Measurements from ENCODE around the gene SLFN13. TPM values are rescaled to one million over a fixed set of nuclear protein-coding genes. Genes with fewer than 3 reads are reported as not detected.

The SLFN13 gene
- total RNA-seq, 1 experiment from 2014 or later = 10.1 TPM

DNA sequence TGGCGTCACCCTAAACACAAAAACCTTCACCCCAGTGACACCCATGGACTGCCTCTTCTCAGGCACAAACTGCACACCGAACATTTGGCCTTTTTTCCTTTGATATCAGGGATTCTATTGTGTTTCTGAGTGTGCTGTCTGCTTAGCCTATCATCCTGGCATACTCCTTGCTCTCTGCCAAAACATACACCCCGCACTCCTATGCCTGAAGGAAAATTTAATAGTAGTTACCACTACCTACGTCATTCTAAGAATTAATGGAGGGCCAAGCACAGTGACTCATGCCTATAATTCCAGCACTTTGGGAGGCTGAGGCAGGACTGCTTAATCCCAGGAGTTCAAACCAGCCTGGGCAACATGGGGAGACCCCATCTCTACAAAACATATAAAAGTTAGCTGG is 19.9 kb upstream of the SLFN13 start:
- H2BK5ac ChIP-seq (ENCODE audit: insufficient read length, low read length) = no peak overlapping the region
- no peak overlapping the region for H2AFZ ChIP-seq (ENCODE audit: low read length)
- no peak overlapping the region for H2AK5ac ChIP-seq (ENCODE audit: insufficient read length, low read length)
- no peaks in the 10 kb centered on the region for H3K4me1 ChIP-seq (ENCODE audit: insufficient read depth, low read length)
- Mint-ChIP-seq H3K4me1 (no peaks in the 10 kb centered on the region), H3K27ac (no peak overlapping the region), H3K36me3 (ENCODE audit: insufficient read depth in 1 of 3, low read depth in 3 of 3) (no peaks in the 10 kb centered on the region), H3K4me3 (no peak overlapping the region), H3K27me3 (ENCODE audit: low read depth) (peaks cover 37% of the 10 kb centered on the region), H3K9me3 (no peaks in the 10 kb centered on the region)
- H3K9me3 ChIP-seq (ENCODE audit: control insufficient read depth, low read depth, low read length) = no peaks in the 10 kb centered on the region
- H4K20me1 ChIP-seq (ENCODE audit: control insufficient read depth, insufficient read depth, insufficient read length) = no peaks in the 10 kb centered on the region
- H3K79me1 ChIP-seq (ENCODE audit: insufficient read depth, low read depth, low read length, poor library complexity, severe bottlenecking) = no peaks in the 10 kb centered on the region
- H3K27ac ChIP-seq (ENCODE audit: insufficient read length, low read depth, low read length) = no peak overlapping the region
- H3K14ac ChIP-seq (ENCODE audit: insufficient read depth, low read length) = no peak overlapping the region
- H3K27me3 ChIP-seq (ENCODE audit: insufficient read depth, low read length) = no peaks in the 10 kb centered on the region
- no peak overlapping the region for H4K5ac ChIP-seq (ENCODE audit: insufficient read length, low read depth, low read length)
- no CpG with 5 or more reads among the region's 4 CpGs for WGBS (ENCODE audit: extremely low coverage, insufficient read length, low lambda C conversion rate)
- no peak overlapping the region for H3K4me2 ChIP-seq (ENCODE audit: insufficient read depth, insufficient read length, low read length)
- no peak overlapping the region for H2BK20ac ChIP-seq (ENCODE audit: low read depth, low read length, poor library complexity, severe bottlenecking)
- no peak for DNase-seq
- H3T11ph ChIP-seq (ENCODE audit: low read length) = no peak overlapping the region
- no peak overlapping the region for H2BK15ac ChIP-seq (ENCODE audit: low read depth, low read length)
- no peaks in the 10 kb centered on the region for H3K79me2 ChIP-seq (ENCODE audit: insufficient read depth, low read length)
- no peak overlapping the region for H3K4ac ChIP-seq (ENCODE audit: low read depth, low read length)
- no peak overlapping the region for H4K91ac ChIP-seq (ENCODE audit: insufficient read length, low read depth, low read length)
- no peak overlapping the region for H3K9ac ChIP-seq (ENCODE audit: extremely low read depth, insufficient read length, low read length)
- no peak overlapping the region for H3K18ac ChIP-seq (ENCODE audit: insufficient read length, low read depth, low read length)
- TF ChIP-seq, protein P1, sequence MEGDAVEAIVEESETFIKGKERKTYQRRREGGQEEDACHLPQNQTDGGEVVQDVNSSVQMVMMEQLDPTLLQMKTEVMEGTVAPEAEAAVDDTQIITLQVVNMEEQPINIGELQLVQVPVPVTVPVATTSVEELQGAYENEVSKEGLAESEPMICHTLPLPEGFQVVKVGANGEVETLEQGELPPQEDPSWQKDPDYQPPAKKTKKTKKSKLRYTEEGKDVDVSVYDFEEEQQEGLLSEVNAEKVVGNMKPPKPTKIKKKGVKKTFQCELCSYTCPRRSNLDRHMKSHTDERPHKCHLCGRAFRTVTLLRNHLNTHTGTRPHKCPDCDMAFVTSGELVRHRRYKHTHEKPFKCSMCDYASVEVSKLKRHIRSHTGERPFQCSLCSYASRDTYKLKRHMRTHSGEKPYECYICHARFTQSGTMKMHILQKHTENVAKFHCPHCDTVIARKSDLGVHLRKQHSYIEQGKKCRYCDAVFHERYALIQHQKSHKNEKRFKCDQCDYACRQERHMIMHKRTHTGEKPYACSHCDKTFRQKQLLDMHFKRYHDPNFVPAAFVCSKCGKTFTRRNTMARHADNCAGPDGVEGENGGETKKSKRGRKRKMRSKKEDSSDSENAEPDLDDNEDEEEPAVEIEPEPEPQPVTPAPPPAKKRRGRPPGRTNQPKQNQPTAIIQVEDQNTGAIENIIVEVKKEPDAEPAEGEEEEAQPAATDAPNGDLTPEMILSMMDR (conservative IDR thresholded peaks at IDR 0.05) = no peak
- no peak overlapping the region for H2BK12ac ChIP-seq (ENCODE audit: insufficient read length, low read depth, low read length)
- no peak overlapping the region for H4K8ac ChIP-seq (replicated peaks; ENCODE audit: insufficient read length, low read depth, low read length)
- no peaks in the 10 kb centered on the region for H3K23me2 ChIP-seq (ENCODE audit: insufficient read length, low read depth, low read length, poor library complexity, severe bottlenecking)
- H3K23ac ChIP-seq (ENCODE audit: insufficient read length, low read depth, low read length) = no peak overlapping the region
- no peak overlapping the region for H3K56ac ChIP-seq (ENCODE audit: insufficient read length, low read depth, low read length)
- no peak overlapping the region for H2BK120ac ChIP-seq (ENCODE audit: low read depth, low read length, poor library complexity, severe bottlenecking)

All from H9 (cell line).